CD14-positive monocyte (primary cell): Measurements from ENCODE around the gene TARM1. TPM values are rescaled to one million over a fixed set of nuclear protein-coding genes. Genes with fewer than 3 reads are reported as not detected.

Source experiments
- DNase-seq, 3 donors: peaks; one replicate each; pipeline ENCODE4 v3.0.0-alpha.2; 2011 to 2022
- H2AFZ ChIP-seq: 2 replicates; pipeline ENCODE4 v1.6.0; 2012; ENCODE audit warnings: mild to moderate bottlenecking, low read depth, low read length, inconsistent platforms; ENCODE audit not compliant: insufficient read depth, poor library complexity, severe bottlenecking
- H3K27ac ChIP-seq, 2 donors: 1 replicate in 1 of 2; 2 replicates in 1 of 2; pipeline ENCODE4 v1.5.1; 2012 to 2013; ENCODE audit warnings: low read length in 2 of 2, control low read depth in 1 of 2, inconsistent platforms in 1 of 2, low read depth in 1 of 2, mild to moderate bottlenecking in 1 of 2
- H3K27me3 ChIP-seq, 2 donors: one replicate each; pipeline versions ENCODE4 v1.6.0 to v1.6.1; 2011 to 2013; ENCODE audit warnings: low read length in 2 of 2; ENCODE audit not compliant: control insufficient read depth in 2 of 2, insufficient read depth in 2 of 2
- H3K36me3 ChIP-seq, 2 donors: replicated peaks in 1 of 2; 1 replicate in 1 of 2; 2 replicates in 1 of 2; pipeline versions ENCODE4 v1.5.1 to v1.6.1; 2012 to 2013; ENCODE audit warnings: low read length in 2 of 2, control low read depth in 1 of 2, inconsistent platforms in 1 of 2, mild to moderate bottlenecking in 1 of 2; ENCODE audit not compliant: insufficient read depth in 2 of 2, control insufficient read depth in 1 of 2
- H3K4me1 ChIP-seq, 2 donors: 1 replicate in 1 of 2; 2 replicates in 1 of 2; pipeline versions ENCODE4 v1.5.1 to v1.6.1; 2012 to 2013; ENCODE audit warnings: low read length in 2 of 2, control low read depth in 1 of 2, inconsistent platforms in 1 of 2, mild to moderate bottlenecking in 1 of 2, moderate library complexity in 1 of 2; ENCODE audit not compliant: insufficient read depth in 2 of 2, control insufficient read depth in 1 of 2
- H3K4me2 ChIP-seq: replicated peaks from 2 replicates; pipeline ENCODE3; 2012; ENCODE audit warnings: low read length, moderate library complexity, mild to moderate bottlenecking; ENCODE audit not compliant: poor library complexity, severe bottlenecking; ENCODE audit errors: extremely low read depth
- H3K4me3 ChIP-seq, 3 experiments: fragments of 200-600 bp in 1 of 3; sonication (generic) in 1 of 3; replicated peaks in 1 of 3; 1 replicate in 2 of 3; 2 replicates in 1 of 3; pipeline ENCODE4 v1.5.1; 2011 to 2013; ENCODE audit warnings: low read length in 3 of 3, mild to moderate bottlenecking in 3 of 3, control low read depth in 2 of 3, low read depth in 2 of 3, inconsistent platforms in 1 of 3, moderate library complexity in 1 of 3
- H3K79me2 ChIP-seq: 2 replicates; pipeline ENCODE4 v1.6.0; 2012; ENCODE audit warnings: mild to moderate bottlenecking, control low read depth, inconsistent platforms, low read length, moderate library complexity; ENCODE audit not compliant: insufficient read depth
- H3K9ac ChIP-seq: 2 replicates; pipeline ENCODE4 v1.6.0; 2017; ENCODE audit warnings: low read length, mild to moderate bottlenecking; ENCODE audit not compliant: insufficient read depth, poor library complexity, severe bottlenecking
- H3K9me3 ChIP-seq, 2 donors: replicated peaks in 1 of 2; 1 replicate in 1 of 2; 2 replicates in 1 of 2; pipeline versions ENCODE4 v1.5.1 to v1.6.1; 2012 to 2013; ENCODE audit warnings: low read length in 2 of 2, control low read depth in 1 of 2; ENCODE audit not compliant: control insufficient read depth in 1 of 2, insufficient read depth in 1 of 2
- H4K20me1 ChIP-seq: 2 replicates; pipeline ENCODE4 v1.6.0; 2012; ENCODE audit warnings: mild to moderate bottlenecking, low read length, control low read depth, moderate library complexity; ENCODE audit not compliant: insufficient read depth
- H3K27ac Mint-ChIP-seq, 7 donors: one replicate each; pipeline ENCODE4 v1.8.0; 2020; ENCODE audit warnings: mild to moderate bottlenecking in 7 of 7, mixed read lengths in 7 of 7, moderate library complexity in 6 of 7, inconsistent platforms in 2 of 7
- H3K27me3 Mint-ChIP-seq, 3 donors: one replicate each; pipeline ENCODE4 v1.8.0; 2021 to 2022; ENCODE audit warnings: low read depth in 3 of 3, mild to moderate bottlenecking in 3 of 3, mixed read lengths in 3 of 3, moderate library complexity in 3 of 3, inconsistent platforms in 1 of 3
- H3K36me3 Mint-ChIP-seq, 2 donors: one replicate each; pipeline ENCODE4 v1.8.0; 2020; ENCODE audit warnings: mixed read lengths in 2 of 2, inconsistent platforms in 1 of 2, mild to moderate bottlenecking in 1 of 2
- H3K4me1 Mint-ChIP-seq: one replicate; pipeline ENCODE4 v1.8.0; 2020; ENCODE audit warnings: mild to moderate bottlenecking, mixed read lengths
- H3K4me3 Mint-ChIP-seq, 2 donors: one replicate each; pipeline ENCODE4 v1.8.0; 2020; ENCODE audit warnings: mild to moderate bottlenecking in 2 of 2, mixed read lengths in 2 of 2, moderate library complexity in 1 of 2
- H3K9me3 Mint-ChIP-seq, 7 donors: one replicate each; pipeline ENCODE4 v1.8.0; 2020 to 2022; ENCODE audit warnings: mixed read lengths in 7 of 7, mild to moderate bottlenecking in 6 of 7, moderate library complexity in 6 of 7, inconsistent platforms in 2 of 7
- CTCF ChIP-seq: fragments of 200-600 bp; IDR thresholded peaks from one replicate; pipeline ENCODE4 v1.8.0; 2022; ENCODE audit warnings: antibody characterized with exemption, mild to moderate bottlenecking
- WGBS: methylation state at CpG from one replicate; pipeline ENCODE4 v1.1.5; 2013; ENCODE audit warnings: missing lambda C conversion rate; ENCODE audit not compliant: insufficient coverage; 5-methylcytosine and 5-hydroxymethylcytosine counted together
- intact Hi-C, 2 donors: fragments of 100-400 bp; cut with micrococcal nuclease; formaldehyde crosslinking; loops; one replicate each; pipeline versions ENCODE4 v1.15.0 to v1.15.1; 2023
- polyA plus RNA-seq, 3 donors: library from polyadenylated mRNA; depleted of rRNA in 1 of 3; unstranded in 2 of 3; stranded (reverse) in 1 of 3; fragments of 300-500 nt in 2 of 3; fragments of >200 nt in 1 of 3; fragmentation: Illumina TruSeq in 2 of 3; gene quantifications; 1 replicate in 2 of 3; 2 replicates in 1 of 3; pipeline ENCODE4 v1.2.3, GENCODE V29; 2012 to 2021

Gene TARM1
- polyA plus RNA-seq, 3 donors, result 0.89 to 1.2 TPM; not detected in 1

GRCh38 chr19:54029930-54030490, 51.2 kb downstream of the TARM1 start:
- WGBS, result 17% methylated on average over 4 of the region's 9 CpGs
- H3K36me3 ChIP-seq, result no peaks in the 10 kb centered on the region
- H3K4me3 ChIP-seq, result peak overlapping the region in 1 of 3 experiments; percentile 27
- peak; percentile 53 to 71 (median 66) for DNase-seq
- no peaks in the 10 kb centered on the region for H3K9me3 Mint-ChIP-seq
- H3K4me1 Mint-ChIP-seq, result peaks cover 20% of the 10 kb centered on the region
- peaks cover 17 to 24% of the 10 kb centered on the region in 2 donors for H3K4me1 ChIP-seq
- H3K27me3 Mint-ChIP-seq, result peaks cover 9 to 15% (median 14%) of the 10 kb centered on the region in 3 donors
- H3K9ac ChIP-seq, result no peak overlapping the region
- no peaks in the 10 kb centered on the region for H3K36me3 Mint-ChIP-seq
- H3K4me3 Mint-ChIP-seq, result peak overlapping the region in 1 of 2 donors; percentile 83
- TF ChIP-seq CTCF, result peak; percentile 69
- peak overlapping the region in 1 of 2 donors; percentile 62 for H3K27ac ChIP-seq
- H3K79me2 ChIP-seq, result no peaks in the 10 kb centered on the region
- H3K27me3 ChIP-seq, result peaks cover 0 to 6% of the 10 kb centered on the region in 2 donors
- no peak overlapping the region for H2AFZ ChIP-seq
- no peaks in the 10 kb centered on the region for H4K20me1 ChIP-seq
- peak overlapping the region; percentile 46 for H3K4me2 ChIP-seq
- H3K9me3 ChIP-seq, result no peaks in the 10 kb centered on the region
- intact Hi-C loops, result loop anchor here (2.0 to 10.0 kb wide), 4 partner anchors 123 to 237 kb away; partner anchors contain the start of gene NLRP12 (in 1 of the 2)
- H3K27ac Mint-ChIP-seq, result peak overlapping the region in 2 of 7 donors; percentile 86 to 93

DNA sequence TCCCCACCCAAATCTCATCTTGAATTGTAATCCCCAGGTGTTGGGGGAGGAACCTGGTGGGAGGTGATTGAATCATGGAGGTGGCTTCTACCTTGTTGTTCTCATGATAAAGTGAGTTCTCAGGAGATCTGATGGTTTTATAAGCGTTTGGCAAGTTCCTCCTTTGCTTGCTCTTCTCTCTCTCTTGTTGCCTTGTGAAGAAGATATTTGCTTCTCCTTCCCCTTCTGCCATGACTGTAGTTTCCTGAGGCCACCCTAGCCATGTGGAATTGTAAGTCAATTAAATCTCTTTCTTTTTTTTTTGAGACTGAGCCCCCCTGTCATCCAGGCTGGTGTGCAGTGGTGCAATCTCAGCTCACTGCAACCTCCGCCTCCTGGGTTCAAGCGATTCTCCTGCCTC, 51.9 kb downstream of the TARM1 start:
- peaks cover 26% of the 10 kb centered on the region for H3K4me1 Mint-ChIP-seq
- H3K4me1 ChIP-seq, result peaks cover 22 to 30% of the 10 kb centered on the region in 2 donors
- TF ChIP-seq CTCF, result no peak
- H3K27me3 Mint-ChIP-seq, result peaks cover 9 to 14% (median 10%) of the 10 kb centered on the region in 3 donors
- DNase-seq, result peak; percentile 58 to 66 (median 61)
- no peaks in the 10 kb centered on the region for H3K36me3 Mint-ChIP-seq
- H3K79me2 ChIP-seq, result no peaks in the 10 kb centered on the region
- H3K4me2 ChIP-seq, result peak overlapping the region; percentile 46
- peak overlapping the region; percentile 79 to 93 (median 83) for H3K27ac Mint-ChIP-seq
- no peaks in the 10 kb centered on the region for H3K36me3 ChIP-seq
- WGBS, result no CpG with 5 or more reads among the region's 3 CpGs
- H3K9me3 ChIP-seq, result no peaks in the 10 kb centered on the region
- H3K4me3 Mint-ChIP-seq, result peak overlapping the region in 1 of 2 donors; percentile 57
- H3K4me3 ChIP-seq, result peak overlapping the region in 1 of 3 experiments; percentile 27
- peaks cover 0 to 6% (median 0%) of the 10 kb centered on the region in 7 donors for H3K9me3 Mint-ChIP-seq
- H3K27ac ChIP-seq, result peak overlapping the region; percentile 40 to 62
- H2AFZ ChIP-seq, result no peak overlapping the region
- H4K20me1 ChIP-seq, result no peaks in the 10 kb centered on the region
- intact Hi-C loops, result loop anchor here in 1 of 2 donors (10.0 kb wide), 2 partner anchors 154 to 204 kb away; partner anchors contain the start of gene NLRP12
- peaks cover 0 to 6% of the 10 kb centered on the region in 2 donors for H3K27me3 ChIP-seq
- no peak overlapping the region for H3K9ac ChIP-seq
